Ovary (tissue), 3 donors: Measurements from ENCODE around the gene PNMT.

Experiments
- CTCF ChIP-seq, 3 donors: fragments of 450-650 bp in 2 of 3; fragments of 200-600 bp in 1 of 3; IDR thresholded peaks; one replicate each; pipeline versions ENCODE4 v1.5.1 to v1.8.0; 2016 to 2022; ENCODE audit warnings: antibody characterized with exemption in 3 of 3, mild to moderate bottlenecking in 1 of 3
- POLR2A ChIP-seq: fragments of 450-650 bp; IDR thresholded peaks from one replicate; pipeline ENCODE4 v1.6.1; 2017; ENCODE audit warnings: antibody characterized with exemption, mild to moderate bottlenecking, moderate library complexity
- donor health status: DM: no; HTN: no; CAD: no.

GRCh38 chr17:39660397-39661385, 7.6 kb upstream of the PNMT start:
- TF ChIP-seq CTCF (IDR thresholded peaks at IDR 0.05) = no peak
- TF ChIP-seq POLR2A = no peak
